ENCODE results near the gene RFFL.
A peak's percentile ranks its signal among the peaks of the same experiment; 100 is the strongest.
"Not testable (repeated sequence)": the region's sequence is repeated elsewhere in the genome, so short reads cannot be mapped to it uniquely, and the experiment has no call there.

Gene RFFL

DNA sequence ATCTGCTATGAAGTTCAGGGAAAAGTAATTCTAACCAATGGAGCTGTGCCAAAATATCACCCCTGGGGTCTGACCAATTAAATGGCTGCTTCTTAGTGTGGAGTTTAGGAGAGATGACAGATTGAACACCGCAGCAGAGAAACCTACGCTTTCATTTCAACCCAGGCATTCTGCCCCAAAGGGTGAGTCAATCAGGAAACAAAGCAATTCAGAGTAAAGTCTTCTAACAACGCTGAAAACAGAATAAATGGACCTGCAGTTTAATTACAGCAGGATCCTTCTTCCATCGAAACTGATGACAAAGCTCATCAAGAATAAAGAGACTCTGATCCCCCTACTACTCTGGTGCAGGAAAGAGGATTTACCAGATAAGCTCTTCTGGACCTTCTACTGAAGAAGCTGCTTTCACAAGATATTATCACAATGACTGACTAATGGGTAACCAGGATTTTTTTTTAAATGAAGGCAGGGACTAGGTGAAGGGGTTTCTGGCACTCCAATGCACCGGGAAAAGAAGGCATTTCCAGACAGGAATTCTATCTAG is 16.7 kb downstream of the RFFL start:
- DNase-seq, result no peak

DNA sequence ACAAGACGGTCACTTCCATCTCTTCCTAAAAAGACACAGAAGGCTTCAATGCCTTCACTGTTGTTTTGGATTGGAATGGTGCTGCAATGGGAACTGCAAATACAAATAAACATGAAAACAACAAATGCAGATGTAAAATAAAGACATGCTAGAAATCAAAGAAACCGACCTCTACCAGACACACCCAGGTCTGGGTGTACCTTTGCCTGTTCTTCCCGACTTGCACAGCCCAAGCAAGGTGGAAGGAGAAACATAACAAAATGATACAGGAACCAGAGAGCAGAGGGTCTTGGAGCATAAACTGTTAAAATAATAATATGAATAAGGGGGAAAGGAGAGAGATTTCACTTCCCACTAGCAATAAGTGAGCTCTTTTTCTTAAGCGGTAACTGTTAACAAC is 17.3 kb downstream of the RFFL start:
- no peak for DNase-seq

DNA sequence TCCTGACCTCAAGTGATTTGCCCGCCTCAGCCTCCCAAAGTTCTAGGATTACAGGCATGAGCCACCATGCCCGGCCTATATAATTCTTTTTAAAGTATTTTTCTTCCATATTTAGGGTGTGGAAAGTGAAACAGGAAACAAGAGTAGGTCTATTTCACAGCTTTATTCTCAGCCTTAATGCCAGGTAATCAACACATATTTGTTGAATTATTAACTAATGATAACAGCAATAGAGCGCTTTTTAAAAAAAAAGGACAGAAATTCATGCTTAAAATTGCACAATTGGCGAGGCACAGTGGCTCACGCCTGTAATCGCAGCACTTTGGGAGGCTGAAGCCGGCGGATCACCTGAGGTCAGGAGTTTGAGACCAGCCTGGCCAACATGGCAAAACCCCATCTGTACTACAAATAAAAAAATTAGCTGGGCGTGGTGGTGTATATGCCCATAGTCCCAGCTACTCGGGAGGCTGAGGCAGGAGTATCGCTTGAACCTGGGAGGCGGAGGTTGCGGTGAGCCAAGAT is 18.0 kb downstream of the RFFL start:
- not testable (repeated sequence) for DNase-seq

DNA sequence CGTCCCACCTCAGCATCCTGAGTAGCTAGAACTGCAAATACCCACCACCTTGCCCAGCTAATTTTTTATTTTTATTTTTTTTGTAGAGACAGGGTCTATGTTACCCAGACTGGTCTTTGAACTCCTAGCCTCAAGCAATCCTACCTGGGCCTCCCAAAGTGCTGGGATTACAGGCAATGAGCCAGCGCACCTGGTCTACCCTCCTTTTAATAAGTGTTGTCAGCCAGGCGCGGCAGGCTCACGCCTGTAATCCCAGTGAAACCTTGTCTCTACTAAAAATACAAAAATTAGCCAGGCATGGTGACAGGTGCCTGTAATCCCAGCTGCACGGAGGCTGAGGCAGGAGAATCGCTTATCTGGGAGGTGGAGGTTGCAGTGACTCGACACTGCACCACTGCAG is 19.3 kb downstream of the RFFL start:
- no peak for DNase-seq

DNA sequence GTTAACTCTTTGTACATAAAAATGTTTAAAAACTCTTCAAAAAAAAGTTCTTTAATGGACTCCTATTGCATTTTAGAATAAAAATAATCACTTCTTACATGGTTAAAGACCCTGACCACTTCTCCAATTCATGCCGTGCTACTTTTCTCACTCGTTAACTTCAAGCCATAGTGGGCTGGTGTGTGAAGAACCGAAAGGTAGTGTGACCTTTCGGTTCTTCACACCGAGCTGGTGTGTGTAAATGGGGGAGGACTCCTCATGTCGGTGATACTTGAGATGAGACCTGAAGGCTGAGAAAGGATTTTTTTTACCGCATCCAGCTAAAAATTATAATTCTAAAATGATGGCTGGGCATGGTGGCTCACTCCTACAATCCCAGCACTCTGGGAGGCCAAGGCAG is 22.1 kb downstream of the RFFL start:
- no peak for DNase-seq

DNA sequence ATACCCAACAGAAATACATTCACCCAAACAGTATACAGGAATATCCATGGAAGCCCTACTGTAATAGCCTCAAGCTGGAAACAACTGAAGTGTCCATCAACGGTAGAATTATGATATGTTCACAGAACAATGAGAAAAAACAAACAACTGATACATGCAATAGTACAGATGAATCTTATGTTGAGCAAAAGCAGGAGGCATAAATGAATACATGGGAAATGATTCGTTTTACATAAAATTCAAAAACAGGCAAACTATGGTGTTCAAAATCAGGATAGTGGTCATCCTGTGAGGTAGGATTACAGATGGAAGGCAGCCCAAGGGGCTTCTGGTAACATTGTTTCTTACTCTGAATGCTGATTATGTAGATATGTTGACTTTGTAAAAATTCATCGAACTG is 25.1 kb downstream of the RFFL start:
- DNase-seq, result no peak

DNA sequence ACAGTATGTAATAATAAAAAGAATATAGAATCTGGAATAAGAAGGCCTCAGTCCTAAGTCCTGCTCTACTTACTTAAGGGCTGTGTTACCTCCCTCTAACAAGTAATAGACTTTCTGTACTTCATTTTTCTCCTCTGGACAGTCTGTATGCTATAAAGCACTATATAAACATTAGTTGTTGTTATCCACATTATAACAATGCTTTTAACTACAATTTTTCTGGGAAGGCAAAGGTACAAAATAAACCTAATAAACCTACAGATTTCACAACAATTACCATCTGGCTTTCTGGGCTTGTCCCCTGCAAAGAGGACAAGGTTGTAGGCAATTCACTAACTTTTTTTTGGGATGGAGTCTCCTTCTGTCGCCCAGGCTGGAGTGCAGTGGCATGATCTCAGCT is 32.7 kb downstream of the RFFL start:
- no peak for DNase-seq

DNA sequence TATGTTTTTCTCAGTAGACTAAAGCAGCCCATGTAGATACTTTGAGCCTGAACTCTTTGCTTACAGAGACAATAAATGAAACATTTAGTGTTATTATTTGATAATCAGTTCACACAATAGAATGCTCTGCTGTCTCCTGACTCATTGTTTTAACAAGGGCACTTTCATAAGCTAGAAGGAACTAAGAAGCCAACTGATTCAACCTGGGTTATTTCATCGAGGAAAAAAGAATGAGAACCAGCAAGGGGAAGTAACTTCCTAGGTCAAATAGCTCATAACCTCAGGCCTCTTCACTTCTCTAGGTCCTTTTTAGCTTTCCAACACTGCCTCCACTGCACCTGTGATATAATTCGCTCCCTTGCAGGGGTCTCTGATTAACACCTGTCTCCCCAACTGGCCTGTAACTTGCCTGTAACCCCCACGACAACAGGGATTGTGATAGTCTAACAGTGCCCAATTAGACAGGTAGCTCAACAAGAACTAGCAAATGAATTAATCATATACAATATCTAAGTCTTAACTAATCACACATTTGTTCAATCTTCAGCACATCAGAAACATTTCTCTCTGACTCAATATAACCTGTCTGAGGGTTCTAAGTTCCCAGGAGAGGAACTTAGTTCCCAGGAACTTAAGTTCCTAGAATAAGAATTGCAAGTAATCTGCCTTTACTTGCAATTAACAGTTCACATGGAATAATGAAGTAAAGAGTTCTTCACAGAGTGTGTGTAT is 34.8 kb downstream of the RFFL start:
- no peak for DNase-seq

DNA sequence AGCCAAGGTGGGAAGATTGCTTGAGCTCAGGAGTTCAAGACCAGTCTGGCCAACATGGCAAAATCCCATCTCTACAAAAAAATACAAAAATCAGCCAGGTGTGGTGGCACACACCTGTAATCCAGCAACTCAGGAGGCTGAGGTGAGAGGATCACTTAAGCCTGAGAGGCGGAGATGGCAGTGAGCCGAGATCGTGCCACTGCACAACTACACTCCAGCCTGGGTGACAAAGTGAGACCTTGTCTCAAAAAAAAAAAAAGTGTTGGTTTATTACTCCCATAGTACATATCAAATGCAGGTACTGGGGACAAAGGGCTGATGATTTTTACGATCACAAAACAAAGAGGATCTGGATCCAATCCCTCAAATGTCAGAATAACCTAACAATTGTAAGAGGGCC is 35.4 kb downstream of the RFFL start:
- not testable (repeated sequence) for DNase-seq

DNA sequence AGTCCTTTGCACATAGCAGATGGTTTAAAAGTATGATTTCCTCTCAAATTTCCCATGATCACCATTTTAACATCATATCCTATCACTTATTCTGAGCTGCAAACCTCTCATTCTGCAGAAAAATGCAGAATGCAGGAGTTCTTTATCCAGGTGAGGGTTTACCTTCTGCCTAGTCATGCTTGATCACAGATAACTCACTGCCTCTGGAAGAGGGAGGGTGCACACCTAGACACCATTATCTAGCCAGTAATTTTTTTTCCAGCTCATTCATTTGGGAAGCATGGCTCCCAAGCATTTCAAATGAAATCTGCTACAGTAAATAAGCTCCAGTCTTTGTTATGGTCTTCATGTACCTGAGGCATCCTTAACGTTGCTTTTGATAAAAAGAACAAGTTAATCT is 38.0 kb downstream of the RFFL start:
- no peak for DNase-seq

DNA sequence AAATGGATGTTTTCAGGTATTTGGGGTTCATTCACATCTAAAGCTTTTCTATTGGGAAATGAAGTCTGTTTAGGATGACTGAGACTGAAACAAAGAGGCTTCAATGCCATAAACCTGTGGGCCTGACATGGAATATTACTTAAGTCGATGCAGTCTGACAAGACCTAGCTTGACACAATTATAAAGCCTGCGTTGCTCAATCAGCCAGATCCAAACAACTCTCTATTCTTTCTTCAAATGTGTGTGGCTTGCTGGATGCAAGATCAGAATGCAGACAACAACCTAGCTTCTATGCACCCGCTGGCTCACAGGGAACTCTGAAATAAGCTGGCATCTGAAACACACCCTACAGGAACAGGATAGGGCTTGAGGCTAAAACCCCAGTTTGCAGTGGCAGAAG is 40.0 kb downstream of the RFFL start:
- DNase-seq, result no peak

DNA sequence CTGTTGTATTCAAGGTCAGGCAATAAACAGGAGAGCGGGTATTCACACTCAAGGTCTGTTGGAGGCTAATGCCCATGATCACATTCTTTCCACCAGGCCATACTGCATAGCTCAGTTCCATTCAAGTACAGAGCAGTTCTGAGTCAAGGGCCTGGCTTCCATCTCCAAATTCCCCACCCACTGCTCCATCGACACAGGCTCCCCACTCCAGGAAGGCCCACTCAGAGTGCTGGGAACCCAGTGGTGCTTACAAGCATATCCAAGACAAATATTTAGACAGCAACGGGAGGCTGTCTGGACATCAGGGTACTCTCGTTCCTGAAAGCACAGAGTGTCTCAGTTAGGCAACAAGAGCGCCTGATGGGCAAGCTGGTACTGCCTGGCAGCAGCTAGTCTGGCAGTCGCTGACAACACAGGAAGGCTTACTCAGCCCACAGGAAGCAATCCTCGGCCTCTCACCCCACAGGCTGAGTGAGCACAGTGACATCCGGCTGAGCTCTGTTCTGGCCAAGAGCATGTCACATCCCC is 40.9 kb downstream of the RFFL start:
- DNase-seq, result peak; percentile 51

DNA sequence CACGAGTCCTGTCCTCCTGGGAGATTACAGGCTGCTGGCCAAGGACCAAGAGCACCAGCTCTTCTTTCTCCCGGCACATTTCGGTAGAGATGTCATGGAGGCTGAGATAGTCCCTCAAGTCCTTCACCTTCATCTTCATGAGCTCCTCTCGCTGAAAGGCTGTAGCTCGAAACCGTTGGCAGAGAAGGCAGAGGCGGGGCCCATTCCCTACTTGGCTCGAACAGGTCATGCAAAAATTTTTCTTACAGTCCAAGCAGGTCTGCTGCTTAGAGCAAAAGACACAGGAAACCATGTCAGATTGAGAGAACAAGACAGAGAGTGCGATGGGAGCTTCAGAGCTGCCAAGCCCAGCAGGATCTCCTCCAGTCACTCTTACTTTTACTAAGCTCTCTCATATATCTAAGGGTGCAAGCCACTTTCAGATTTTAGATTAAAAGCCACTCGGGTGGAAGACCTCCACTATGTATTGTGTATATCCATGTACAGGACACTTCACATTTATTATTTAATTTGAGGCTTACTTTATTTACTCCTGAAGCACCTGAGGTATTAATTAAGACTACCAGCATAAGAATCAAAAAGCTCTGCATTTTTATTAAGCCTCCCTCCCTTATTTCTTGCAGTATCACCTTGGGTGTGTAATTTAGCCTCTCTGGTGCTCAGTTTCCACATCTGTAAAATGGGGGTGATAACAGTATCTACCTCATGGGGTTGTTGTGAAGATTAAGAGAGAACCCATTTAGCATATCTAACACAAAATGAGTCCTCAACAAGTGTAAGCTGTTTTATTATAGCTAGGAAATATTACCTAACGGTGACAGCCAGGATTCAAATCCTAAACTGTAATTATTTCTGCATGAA is 41.8 kb downstream of the RFFL start:
- DNase-seq, result no peak

DNA sequence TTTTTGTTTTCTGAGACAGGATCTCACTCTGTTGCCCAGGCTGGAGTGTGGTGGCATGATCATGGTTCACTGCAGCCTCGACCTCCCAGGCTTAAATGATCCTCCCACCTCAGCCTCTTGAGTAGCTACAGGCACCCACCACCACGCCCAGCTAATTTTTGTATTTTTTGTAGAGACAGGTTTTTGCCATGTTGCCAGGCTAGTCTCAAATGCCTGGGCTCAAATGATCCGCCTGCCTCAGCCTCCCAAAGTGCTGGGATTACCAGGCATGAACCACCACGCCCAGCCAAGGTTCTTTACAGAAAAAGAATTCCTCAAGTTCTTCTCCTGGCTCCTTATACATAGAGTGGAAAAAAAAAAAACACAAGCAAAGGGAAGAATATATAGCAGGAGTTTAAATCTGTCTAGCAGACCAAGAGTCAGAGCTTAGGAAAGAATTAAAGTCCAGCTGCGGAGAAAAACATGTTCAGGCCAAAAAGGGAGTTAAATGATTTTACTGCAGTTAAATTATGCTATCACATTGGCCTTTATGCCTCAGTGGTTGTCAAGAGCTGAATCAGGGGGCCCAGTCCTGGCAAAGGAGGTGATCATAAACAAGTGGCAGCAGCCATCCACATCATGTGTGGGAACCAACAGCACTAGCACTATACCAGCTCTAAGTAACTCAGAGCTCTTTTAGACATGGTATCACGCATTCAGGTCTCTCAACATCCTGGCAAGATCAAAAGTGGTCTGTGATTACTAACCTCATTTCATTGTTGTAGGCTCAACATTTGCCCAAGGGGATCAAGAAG is 43.9 kb downstream of the RFFL start:
- no peak for DNase-seq

DNA sequence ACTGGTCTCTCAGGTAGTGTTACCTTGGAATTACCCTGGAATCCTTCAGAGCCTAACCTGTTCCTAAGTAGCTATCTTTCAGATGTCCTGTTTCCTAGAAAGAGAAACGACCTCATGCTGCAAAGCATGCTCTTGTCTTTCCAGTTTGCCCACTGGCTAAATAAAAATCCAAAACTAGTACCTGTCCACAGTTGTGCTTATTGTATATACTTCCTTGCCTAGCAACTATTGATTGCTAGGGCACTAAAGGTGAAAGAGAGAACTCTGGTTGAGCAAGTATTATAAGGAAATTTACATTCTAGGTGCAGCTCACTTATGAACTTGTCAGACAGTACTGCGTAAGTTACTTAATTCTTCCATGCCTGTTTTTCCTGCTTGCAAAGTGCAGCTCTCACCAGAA is 44.7 kb downstream of the RFFL start:
- DNase-seq, result no peak

DNA sequence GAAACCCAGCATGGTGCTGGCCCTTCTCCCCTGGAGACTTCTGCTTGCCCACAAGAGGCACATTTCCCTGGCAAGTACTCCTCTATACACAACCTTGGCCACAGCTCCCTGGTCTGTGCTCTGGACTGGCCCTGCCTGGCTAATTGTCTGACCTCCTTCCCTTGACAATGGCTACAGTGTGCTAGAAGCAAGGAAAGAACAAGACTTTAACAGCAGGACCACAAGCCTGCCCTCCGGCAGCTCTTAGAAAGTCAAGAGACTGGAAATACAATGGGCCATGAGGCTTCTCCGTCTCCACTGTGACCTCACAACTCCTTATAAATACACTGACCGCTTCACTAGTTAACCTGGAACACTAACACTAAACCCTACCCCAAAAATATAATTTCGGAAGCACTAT is 46.5 kb downstream of the RFFL start:
- no peak for DNase-seq

DNA sequence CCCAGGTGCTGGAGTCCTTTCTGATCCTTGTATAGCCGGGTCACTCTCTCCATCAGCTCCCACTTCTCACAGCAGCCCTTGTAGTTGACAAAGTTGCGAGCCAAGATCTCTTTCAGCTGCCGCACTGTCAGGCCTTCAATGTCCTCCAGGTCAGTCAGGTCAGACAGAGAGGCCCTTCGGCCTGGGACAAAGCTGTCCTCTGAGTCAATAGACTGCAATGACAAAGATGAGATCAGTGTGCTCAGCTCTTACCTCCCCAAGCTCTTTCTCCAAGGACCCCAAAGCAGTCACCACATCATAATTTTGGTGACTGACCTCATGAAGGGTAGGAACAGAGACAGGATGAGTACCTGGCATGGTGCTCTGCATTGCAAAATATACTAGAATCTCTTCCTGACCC is 47.1 kb downstream of the RFFL start:
- DNase-seq, result no peak

DNA sequence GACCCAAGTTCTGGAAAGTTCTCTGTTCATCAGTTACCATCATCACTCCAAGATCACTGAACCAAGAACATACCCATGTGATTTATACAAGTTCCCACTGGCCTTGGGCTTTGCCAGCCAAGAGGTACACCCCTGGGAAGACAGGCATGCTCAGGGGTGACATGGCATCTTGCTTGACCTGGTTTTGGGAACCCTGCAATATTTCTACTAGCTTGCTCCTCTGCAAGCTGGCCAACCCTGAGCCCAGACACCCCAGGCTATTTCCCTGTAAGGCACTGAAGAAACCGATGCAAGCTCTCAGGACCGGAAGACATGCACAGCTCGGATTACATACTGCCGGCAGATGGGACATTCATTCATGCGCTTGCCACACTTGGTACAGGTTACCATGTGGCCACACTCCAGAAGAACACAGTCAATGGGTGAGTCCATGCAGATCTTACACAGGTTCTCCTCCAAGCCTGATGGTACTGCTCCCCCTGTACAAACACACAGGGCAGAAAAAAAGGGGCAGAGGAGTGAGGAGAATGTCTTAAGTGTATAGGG is 51.8 kb downstream of the RFFL start:
- no peak for DNase-seq

DNA sequence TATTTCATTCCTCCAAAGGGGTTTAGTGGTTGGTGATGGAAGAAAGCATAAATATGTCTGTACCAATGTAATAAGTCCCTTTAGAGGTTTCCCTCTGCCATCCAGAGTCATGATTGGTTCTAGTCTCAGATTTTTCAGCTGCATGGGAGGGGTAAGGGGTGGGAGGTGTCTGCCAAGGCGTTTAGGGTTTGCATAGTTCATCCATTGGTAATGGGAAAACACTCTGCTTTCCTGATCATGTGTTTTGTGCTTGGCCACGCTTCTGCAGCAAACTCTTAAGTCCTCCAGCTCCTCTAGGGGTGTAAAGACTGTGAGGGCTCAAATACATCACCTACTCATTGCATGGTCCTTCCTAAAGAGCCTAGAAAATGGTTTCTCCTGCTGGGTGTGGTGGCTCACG is 53.4 kb downstream of the RFFL start:
- no peak for DNase-seq

DNA sequence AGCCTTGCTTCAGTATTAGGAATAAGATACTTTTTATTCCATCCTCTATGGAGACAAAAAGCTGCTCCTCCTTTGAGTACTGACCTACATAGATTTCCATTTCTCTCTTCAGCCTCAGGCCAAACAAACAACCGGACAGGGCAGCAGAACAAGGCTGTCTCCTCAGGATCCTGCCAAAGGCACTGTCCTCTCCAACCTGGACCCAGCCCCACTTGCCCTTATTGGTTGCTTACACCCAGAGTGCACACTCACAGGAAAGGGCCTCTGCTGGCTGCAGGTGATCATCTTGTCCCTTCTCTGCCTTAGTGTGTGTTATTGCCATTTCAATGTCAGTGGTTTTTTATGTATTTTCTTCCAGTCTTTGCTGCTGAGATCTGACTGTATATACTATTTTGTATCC is 56.5 kb downstream of the RFFL start:
- DNase-seq, result no peak

DNA sequence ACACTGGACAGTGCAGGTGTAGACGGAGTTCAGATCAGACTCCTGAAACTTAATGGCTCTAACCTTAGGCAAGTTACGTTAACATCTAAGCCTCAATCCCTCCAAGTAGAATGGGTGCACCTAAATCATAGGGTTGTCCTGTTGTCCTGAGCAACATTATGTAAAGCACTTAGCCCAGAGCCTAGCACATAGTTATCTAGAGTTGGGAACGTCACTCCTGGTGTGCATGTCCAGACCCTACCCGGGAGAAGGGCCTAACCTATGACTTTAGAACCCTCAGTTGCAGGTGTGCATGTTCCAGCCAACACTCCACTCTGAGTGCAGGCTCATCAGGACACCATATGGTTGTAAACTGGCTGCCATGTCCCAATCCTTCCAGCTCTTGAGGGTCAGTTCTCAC is 57.2 kb downstream of the RFFL start:
- no peak for DNase-seq

DNA sequence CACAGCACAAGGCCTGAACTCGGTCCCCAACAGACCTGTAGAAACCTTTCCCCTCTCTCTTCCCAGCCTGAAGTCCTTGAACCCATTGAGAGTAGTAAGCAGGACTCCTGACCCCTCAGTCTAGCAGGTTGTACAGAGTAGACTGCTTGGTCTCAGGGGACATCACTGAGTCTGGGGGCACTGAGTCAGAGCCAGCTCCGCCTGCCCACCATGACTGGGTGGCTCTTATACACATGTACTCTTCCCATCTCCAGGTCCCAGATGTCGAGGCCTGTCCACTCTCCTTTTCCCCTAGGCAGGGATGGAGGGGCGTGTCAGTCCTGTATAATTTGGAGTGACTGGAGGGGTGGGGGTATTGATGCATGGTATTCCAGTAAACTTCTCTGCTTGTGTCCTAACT is 59.7 kb downstream of the RFFL start:
- no peak for DNase-seq

Data from left hindlimb (tissue), 1 donor.